ENCODE data around the gene OLFM3. TPM values are rescaled to one million over a fixed set of nuclear protein-coding genes. Genes with fewer than 3 reads are reported as not detected.
A peak's percentile ranks its signal among the peaks of the same experiment; 100 is the strongest.

OLFM3 gene
- total RNA-seq, 1 donor from 2014 or later = 7.5 TPM

GRCh38 chr1:101841824-101842223 lies 154.9 kb downstream of the OLFM3 start:
- TF ChIP-seq, protein P1, sequence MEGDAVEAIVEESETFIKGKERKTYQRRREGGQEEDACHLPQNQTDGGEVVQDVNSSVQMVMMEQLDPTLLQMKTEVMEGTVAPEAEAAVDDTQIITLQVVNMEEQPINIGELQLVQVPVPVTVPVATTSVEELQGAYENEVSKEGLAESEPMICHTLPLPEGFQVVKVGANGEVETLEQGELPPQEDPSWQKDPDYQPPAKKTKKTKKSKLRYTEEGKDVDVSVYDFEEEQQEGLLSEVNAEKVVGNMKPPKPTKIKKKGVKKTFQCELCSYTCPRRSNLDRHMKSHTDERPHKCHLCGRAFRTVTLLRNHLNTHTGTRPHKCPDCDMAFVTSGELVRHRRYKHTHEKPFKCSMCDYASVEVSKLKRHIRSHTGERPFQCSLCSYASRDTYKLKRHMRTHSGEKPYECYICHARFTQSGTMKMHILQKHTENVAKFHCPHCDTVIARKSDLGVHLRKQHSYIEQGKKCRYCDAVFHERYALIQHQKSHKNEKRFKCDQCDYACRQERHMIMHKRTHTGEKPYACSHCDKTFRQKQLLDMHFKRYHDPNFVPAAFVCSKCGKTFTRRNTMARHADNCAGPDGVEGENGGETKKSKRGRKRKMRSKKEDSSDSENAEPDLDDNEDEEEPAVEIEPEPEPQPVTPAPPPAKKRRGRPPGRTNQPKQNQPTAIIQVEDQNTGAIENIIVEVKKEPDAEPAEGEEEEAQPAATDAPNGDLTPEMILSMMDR (IDR thresholded peaks at IDR 0.05; ENCODE audit: unreplicated experiment) = no peak
- DNase-seq (ENCODE audit: low spot score in 2 of 2, unreplicated experiment in 2 of 2) = no peak
- Mint-ChIP-seq H3K36me3 (no peaks in the 10 kb centered on the region), H3K27me3 (ENCODE audit: low read depth) (no peaks in the 10 kb centered on the region), H3K9me3 (no peaks in the 10 kb centered on the region), H3K4me1 (peaks cover 15% of the 10 kb centered on the region), H3K4me3 (no peak overlapping the region), H3K27ac (no peak overlapping the region)

DNA sequence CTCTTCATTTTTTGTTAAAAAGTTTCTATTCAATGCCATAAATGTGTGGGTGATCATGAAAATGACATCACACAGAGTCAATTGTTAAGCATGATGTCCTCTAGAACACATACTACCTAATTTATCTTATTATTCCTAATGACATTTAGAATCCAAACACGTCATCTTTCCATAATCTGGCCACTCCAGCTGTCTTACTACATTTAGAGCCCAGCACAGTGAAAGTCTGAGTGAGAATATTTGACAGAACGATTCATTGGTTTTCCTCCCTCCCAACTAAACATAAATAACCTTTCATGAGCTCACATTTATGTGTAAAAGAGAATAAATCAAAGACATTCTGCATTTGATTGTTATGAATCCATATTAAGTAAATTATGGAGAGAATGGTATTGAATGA lies 160.7 kb downstream of the OLFM3 start:
- H3K36me3 Mint-ChIP-seq = no peaks in the 10 kb centered on the region
- H3K27me3 Mint-ChIP-seq (ENCODE audit: low read depth) = no peaks in the 10 kb centered on the region
- no peak overlapping the region for H3K27ac Mint-ChIP-seq
- DNase-seq (ENCODE audit: low spot score in 2 of 2, unreplicated experiment in 2 of 2) = no peak
- TF ChIP-seq, protein P1 (IDR thresholded peaks at IDR 0.05; ENCODE audit: unreplicated experiment) = no peak
- H3K4me1 Mint-ChIP-seq = peaks cover 5% of the 10 kb centered on the region
- no peak overlapping the region for H3K4me3 Mint-ChIP-seq
- no peaks in the 10 kb centered on the region for H3K9me3 Mint-ChIP-seq

DNA sequence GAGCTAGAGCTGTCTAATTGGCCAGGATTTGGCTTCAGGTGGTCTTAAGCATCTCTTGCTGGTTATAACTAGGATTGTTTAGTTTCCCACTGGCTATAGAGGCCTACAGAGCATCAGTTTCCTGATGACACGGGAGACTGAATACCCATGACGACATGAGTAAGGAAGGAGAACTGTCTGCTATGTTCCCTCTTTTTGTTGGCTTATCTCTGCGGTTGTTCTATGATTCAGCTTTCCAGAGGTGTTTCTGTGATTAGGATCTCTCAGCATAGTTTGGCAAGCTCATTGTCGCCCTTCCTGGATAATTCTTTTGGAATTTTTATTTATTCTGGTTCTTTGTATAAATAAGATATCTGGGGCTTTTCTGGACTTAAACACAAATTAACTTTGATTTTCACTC lies 163.4 kb downstream of the OLFM3 start:
- no peaks in the 10 kb centered on the region for H3K27me3 Mint-ChIP-seq (ENCODE audit: low read depth)
- H3K27ac Mint-ChIP-seq = no peak overlapping the region
- no peaks in the 10 kb centered on the region for H3K9me3 Mint-ChIP-seq
- no peaks in the 10 kb centered on the region for H3K36me3 Mint-ChIP-seq
- DNase-seq (ENCODE audit: low spot score in 2 of 2, unreplicated experiment in 2 of 2) = no peak
- H3K4me3 Mint-ChIP-seq = no peak overlapping the region
- H3K4me1 Mint-ChIP-seq = peaks cover 5% of the 10 kb centered on the region
- TF ChIP-seq, protein P1 (IDR thresholded peaks at IDR 0.05; ENCODE audit: unreplicated experiment) = no peak

DNA sequence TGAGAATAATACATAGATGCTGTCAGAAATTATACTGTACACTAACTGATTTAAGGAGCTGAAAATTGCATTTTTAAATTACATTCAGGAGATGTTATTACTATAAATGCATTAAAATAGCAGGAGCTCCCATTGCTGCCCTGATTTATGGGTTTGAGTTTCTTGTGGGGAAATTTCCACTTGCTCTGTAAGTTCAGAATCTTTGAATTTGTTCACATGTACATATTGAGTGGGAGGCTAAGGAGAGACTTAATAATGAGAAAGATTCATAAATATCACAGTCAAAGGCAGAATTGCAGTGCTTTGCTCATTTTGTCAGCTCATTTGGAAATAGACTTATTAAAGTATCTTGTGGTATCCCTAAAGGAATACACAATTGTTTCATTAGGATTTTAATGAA lies 170.3 kb downstream of the OLFM3 start:
- Mint-ChIP-seq H3K27ac (no peak overlapping the region), H3K4me3 (no peak overlapping the region), H3K36me3 (peaks cover 5% of the 10 kb centered on the region), H3K4me1 (peaks cover 5% of the 10 kb centered on the region), H3K9me3 (no peaks in the 10 kb centered on the region), H3K27me3 (ENCODE audit: low read depth) (no peaks in the 10 kb centered on the region)
- TF ChIP-seq, protein P1 (IDR thresholded peaks at IDR 0.05; ENCODE audit: unreplicated experiment) = no peak
- no peak for DNase-seq (ENCODE audit: low spot score in 2 of 2, unreplicated experiment in 2 of 2)

GRCh38 chr1:101820071-101820470 lies 176.7 kb downstream of the OLFM3 start:
- TF ChIP-seq, protein P1 (IDR thresholded peaks at IDR 0.05; ENCODE audit: unreplicated experiment) = no peak
- peaks cover 2% of the 10 kb centered on the region for H3K27me3 Mint-ChIP-seq (ENCODE audit: low read depth)
- H3K4me1 Mint-ChIP-seq = peaks cover 26% of the 10 kb centered on the region
- no peaks in the 10 kb centered on the region for H3K9me3 Mint-ChIP-seq
- H3K27ac Mint-ChIP-seq = no peak overlapping the region
- no peak overlapping the region for H3K4me3 Mint-ChIP-seq
- H3K36me3 Mint-ChIP-seq = peaks cover 4% of the 10 kb centered on the region
- no peak for DNase-seq (ENCODE audit: low spot score in 2 of 2, unreplicated experiment in 2 of 2)

DNA sequence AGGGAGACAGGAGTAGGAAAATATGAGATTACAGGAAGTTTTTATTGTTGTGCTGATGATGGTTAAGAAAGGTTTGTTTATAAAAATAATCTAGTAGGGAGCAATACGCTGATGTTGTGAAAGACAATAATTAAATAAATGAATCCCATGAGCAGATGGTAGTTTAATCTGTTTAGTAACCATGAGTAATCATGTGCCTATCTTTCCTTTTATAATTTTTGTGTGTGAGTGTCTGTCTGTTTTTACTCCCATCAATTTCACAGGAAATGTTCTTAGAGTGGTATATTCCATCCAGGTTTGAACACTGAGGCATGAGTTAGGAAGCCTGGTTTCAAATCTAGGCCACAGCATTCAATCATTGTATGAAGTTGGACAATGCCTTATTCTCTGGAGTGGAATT lies 180.5 kb downstream of the OLFM3 start:
- H3K36me3 Mint-ChIP-seq = peaks cover 3% of the 10 kb centered on the region
- TF ChIP-seq, protein P1 (IDR thresholded peaks at IDR 0.05; ENCODE audit: unreplicated experiment) = no peak
- H3K4me1 Mint-ChIP-seq = peaks cover 28% of the 10 kb centered on the region
- H3K27me3 Mint-ChIP-seq (ENCODE audit: low read depth) = peaks cover 2% of the 10 kb centered on the region
- H3K4me3 Mint-ChIP-seq = no peak overlapping the region
- peaks cover 4% of the 10 kb centered on the region for H3K9me3 Mint-ChIP-seq
- no peak for DNase-seq (ENCODE audit: low spot score in 2 of 2, unreplicated experiment in 2 of 2)
- H3K27ac Mint-ChIP-seq = peak overlapping the region; percentile 51

Measured in mesothelial cell of epicardium (in vitro differentiated cells).